HepG2 (cell line): ENCODE measurements around the gene HELZ. TPM values are rescaled to one million over a fixed set of nuclear protein-coding genes. Genes with fewer than 3 reads are reported as not detected.

Experiments used
- ARNT ChIP-seq: fragments of 450-650 bp; IDR thresholded peaks from 2 replicates; pipeline ENCODE4 v1.6.1; 2017
- BHLHE40 ChIP-seq: IDR thresholded peaks from 2 replicates; pipeline ENCODE4 v1.6.1; 2011; ENCODE audit warnings: low read length, improper control_type of control experiment
- DBP ChIP-seq: sonication (generic); formaldehyde crosslinking; IDR thresholded peaks from 2 replicates; pipeline ENCODE4 v1.4.0; 2020; ENCODE audit warnings: missing genetic modification reagents; ENCODE audit errors: not compliant biosample characterization
- MED1 ChIP-seq: sonication (generic); formaldehyde crosslinking; IDR thresholded peaks from 2 replicates; pipeline ENCODE4 v1.4.0; 2020; ENCODE audit warnings: missing genetic modification reagents
- MYC ChIP-seq: sonication (generic); formaldehyde crosslinking; IDR thresholded peaks from 2 replicates; pipeline ENCODE4 v1.9.0; 2021; ENCODE audit warnings: missing genetic modification reagents, borderline replicate concordance
- NFE2 ChIP-seq: sonication (generic); formaldehyde crosslinking; IDR thresholded peaks from 2 replicates; pipeline ENCODE4 v1.4.0; 2020; ENCODE audit warnings: missing genetic modification reagents
- POLR2A ChIP-seq, 2 experiments: IDR thresholded peaks; 2 replicates each; pipeline ENCODE4 v1.6.1; 2011; ENCODE audit warnings: low read depth in 2 of 2, low read length in 2 of 2, mild to moderate bottlenecking in 1 of 2, moderate library complexity in 1 of 2; ENCODE audit not compliant: insufficient read depth in 1 of 2
- TEAD3 ChIP-seq: optimal IDR thresholded peaks from 2 replicates; pipeline ENCODE3; 2016; ENCODE audit warnings: borderline replicate concordance
- UBTF ChIP-seq: sonication (generic); formaldehyde crosslinking; IDR thresholded peaks from 2 replicates; pipeline ENCODE4 v1.4.0; 2020; ENCODE audit warnings: mild to moderate bottlenecking, missing genetic modification reagents
- ZFP91 ChIP-seq: sonication (generic); formaldehyde crosslinking; IDR thresholded peaks from 2 replicates; pipeline ENCODE4 v1.9.0; 2022; ENCODE audit warnings: missing genetic modification reagents, mild to moderate bottlenecking, borderline replicate concordance
- ZFX ChIP-seq: sonication (generic); formaldehyde crosslinking; IDR thresholded peaks from 2 replicates; pipeline ENCODE4 v1.4.0; 2020; ENCODE audit warnings: mild to moderate bottlenecking, low read depth, missing genetic modification reagents, moderate library complexity
- ZHX2 ChIP-seq, 2 experiments: sonication (generic) in 1 of 2; formaldehyde crosslinking in 1 of 2; IDR thresholded peaks; 2 replicates each; pipeline versions ENCODE4 v1.6.1 to v1.9.0; 2014 to 2022; ENCODE audit warnings: antibody characterized with exemption in 1 of 2, borderline replicate concordance in 1 of 2, inconsistent platforms in 1 of 2, low read depth in 1 of 2, missing genetic modification reagents in 1 of 2
- ZNF280D ChIP-seq: sonication (generic); formaldehyde crosslinking; IDR thresholded peaks from 2 replicates; pipeline ENCODE4 v1.5.1; 2020; ENCODE audit warnings: mild to moderate bottlenecking, missing genetic modification reagents
- ZNF724P ChIP-seq: sonication (generic); formaldehyde crosslinking; IDR thresholded peaks from 2 replicates; pipeline ENCODE4 v1.8.0; 2022; ENCODE audit warnings: missing genetic modification reagents, borderline replicate concordance
- polyA plus RNA-seq, 8 experiments: library from polyadenylated mRNA; depleted of rRNA in 3 of 8; stranded (reverse) in 7 of 8; unstranded in 1 of 8; fragments of >200 nt; fragmentation: Illumina TruSeq in 4 of 8; extraction: Trizol in 4 of 8; gene quantifications; 2 replicates each; pipeline versions ENCODE4 v1.2.1 to v1.2.3, GENCODE V29; 2011 to 2016; ENCODE audit warnings: low read depth in 4 of 8, missing spikeins in 1 of 8, mixed read lengths in 1 of 8; ENCODE audit not compliant: insufficient read depth in 1 of 8
- total RNA-seq, 5 experiments: library from RNA; depleted of rRNA; stranded (reverse); fragments of >200 nt; fragmentation: Illumina TruSeq; extraction: Trizol; gene quantifications; 2 replicates each; pipeline ENCODE4 v1.2.3, GENCODE V29; 2016; ENCODE audit warnings: low read depth in 1 of 5

The HELZ gene
- total and polyA plus RNA-seq, 2 of the 13 experiments (the other 11 are each of a cell fraction or from before 2014, with no cell fraction given): 35.3 to 52.4 TPM

GRCh38 chr17:67245694-67246402, 852 bp upstream of the HELZ start (continued):
- TF ChIP-seq ZNF280D: no peak
- TF ChIP-seq NFE2: no peak
- peak; percentile 57 to 76; a peak in 3 of 4 replicates for TF ChIP-seq POLR2A (IDR thresholded peaks at IDR 0.05; ENCODE audit: insufficient read depth in 1 of 2, low read depth in 2 of 2, low read length in 2 of 2)
- peak; percentile 16; the same call in 1 of the 2 replicates for TF ChIP-seq ZFX (CRISPR knock-in tag)
- TF ChIP-seq ARNT: no peak
- TF ChIP-seq BHLHE40: 0 out of 2 replicates have a peak, but pooled peaks have one; percentile 13
- TF ChIP-seq UBTF: peak; percentile 95
- TF ChIP-seq MED1 (CRISPR knock-in tag): peak; percentile 58; the same call in 1 of the 2 replicates
- no peak for TF ChIP-seq ZNF724P (CRISPR knock-in tag)
- TF ChIP-seq TEAD3 (CRISPR knock-in tag): peak; percentile 100
- TF ChIP-seq DBP (CRISPR knock-in tag): peak; percentile 48
- peak; percentile 17; the same call in 1 of the 2 replicates for TF ChIP-seq ZHX2 (IDR thresholded peaks at IDR 0.05; ENCODE audit: low read depth)
- TF ChIP-seq ZHX2 (CRISPR knock-in tag; IDR thresholded peaks at IDR 0.05; ENCODE audit: borderline replicate concordance): 0 out of 2 replicates have a peak, but pooled peaks have one; percentile 69
- peak; percentile 60 for TF ChIP-seq MYC (CRISPR knock-in tag)
- peak; percentile 48; the same call in 1 of the 2 replicates for TF ChIP-seq ZFP91 (CRISPR knock-in tag)
